SK-N-MC (cell line): ENCODE results near the gene AUTS2.

Experiments
- EZH2 ChIP-seq: fragments of 200-600 bp; sonication (generic); IDR thresholded peaks from one replicate; pipeline ENCODE4 v1.6.1; 2017; ENCODE audit warnings: antibody characterized with exemption
- POLR2AphosphoS5 ChIP-seq: IDR thresholded peaks from 2 replicates; pipeline ENCODE4 v1.6.1; 2012; ENCODE audit warnings: mild to moderate bottlenecking, low read depth, low read length, borderline replicate concordance

- no peak for TF ChIP-seq POLR2AphosphoS5
- TF ChIP-seq EZH2, result no peak
Observed at GRCh38 chr7:69656890-69657289, 58.6 kb downstream of the AUTS2 start.
